ENCODE data around the gene SHISAL1. TPM values are rescaled to one million over a fixed set of nuclear protein-coding genes. Genes with fewer than 3 reads are reported as not detected.

The SHISAL1 gene
- total RNA-seq, 1 donor from 2014 or later = 3.2 TPM

GRCh38 chr22:44212936-44213335 lies 99.8 kb downstream of the SHISAL1 start:
- Mint-ChIP-seq H3K4me1 (ENCODE audit: low read depth, unreplicated experiment) (peaks cover 20% of the 10 kb centered on the region), H3K36me3 (ENCODE audit: unreplicated experiment) (peaks cover 5% of the 10 kb centered on the region), H3K27ac (ENCODE audit: unreplicated experiment) (no peak overlapping the region), H3K4me3 (ENCODE audit: unreplicated experiment) (no peak overlapping the region), H3K9me3 (ENCODE audit: unreplicated experiment) (peaks cover 3% of the 10 kb centered on the region), H3K27me3 (ENCODE audit: unreplicated experiment) (peaks cover 6% of the 10 kb centered on the region)
- TF ChIP-seq CTCF (IDR thresholded peaks at IDR 0.05; ENCODE audit: partially characterized antibody, unreplicated experiment) = no peak
- DNase-seq = no peak

- H3K27ac Mint-ChIP-seq (ENCODE audit: unreplicated experiment) = peak overlapping the region; percentile 36
- peaks cover 20% of the 10 kb centered on the region for H3K4me1 Mint-ChIP-seq (ENCODE audit: low read depth, unreplicated experiment)
- H3K36me3 Mint-ChIP-seq (ENCODE audit: unreplicated experiment) = peaks cover 5% of the 10 kb centered on the region
- H3K4me3 Mint-ChIP-seq (ENCODE audit: unreplicated experiment) = peak overlapping the region; percentile 2
- no peak for TF ChIP-seq CTCF (IDR thresholded peaks at IDR 0.05; ENCODE audit: partially characterized antibody, unreplicated experiment)
- H3K27me3 Mint-ChIP-seq (ENCODE audit: unreplicated experiment) = peaks cover 7% of the 10 kb centered on the region
- H3K9me3 Mint-ChIP-seq (ENCODE audit: unreplicated experiment) = peaks cover 3% of the 10 kb centered on the region
- no peak for DNase-seq
These were observed 100.5 kb downstream of the SHISAL1 start for GRCh38 chr22:44211946-44212930.

- H3K27ac Mint-ChIP-seq (ENCODE audit: unreplicated experiment) = peak overlapping the region; percentile 36
- no peak for DNase-seq
- peaks cover 16% of the 10 kb centered on the region for H3K4me1 Mint-ChIP-seq (ENCODE audit: low read depth, unreplicated experiment)
- no peak for TF ChIP-seq CTCF (IDR thresholded peaks at IDR 0.05; ENCODE audit: partially characterized antibody, unreplicated experiment)
- H3K9me3 Mint-ChIP-seq (ENCODE audit: unreplicated experiment) = peaks cover 3% of the 10 kb centered on the region
- H3K27me3 Mint-ChIP-seq (ENCODE audit: unreplicated experiment) = peaks cover 7% of the 10 kb centered on the region
- H3K36me3 Mint-ChIP-seq (ENCODE audit: unreplicated experiment) = peaks cover 5% of the 10 kb centered on the region
- no peak overlapping the region for H3K4me3 Mint-ChIP-seq (ENCODE audit: unreplicated experiment)
These were observed 101.3 kb downstream of the SHISAL1 start for GRCh38 chr22:44211256-44211945.

DNA sequence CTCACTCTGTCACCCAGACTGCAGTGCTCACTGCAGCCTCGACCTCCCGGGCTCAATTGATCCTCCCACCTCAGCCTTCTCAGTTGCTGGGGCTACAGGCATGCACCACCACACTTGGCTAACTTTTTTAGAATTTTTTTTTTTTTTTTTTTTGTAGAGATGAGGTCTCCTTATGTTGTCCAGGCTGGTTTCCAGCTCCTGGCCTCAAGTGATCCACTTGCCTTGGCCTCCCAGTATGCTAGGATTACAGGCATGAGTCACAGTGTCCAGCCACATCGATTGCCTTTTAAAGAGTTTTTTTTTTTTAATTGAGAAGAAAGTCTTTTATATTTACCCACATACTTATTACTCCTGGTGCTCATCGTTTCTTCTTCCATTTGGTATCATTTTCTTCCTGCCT lies 102.0 kb downstream of the SHISAL1 start:
- no peak for TF ChIP-seq CTCF (IDR thresholded peaks at IDR 0.05; ENCODE audit: partially characterized antibody, unreplicated experiment)
- H3K4me3 Mint-ChIP-seq (ENCODE audit: unreplicated experiment) = no peak overlapping the region
- H3K27ac Mint-ChIP-seq (ENCODE audit: unreplicated experiment) = no peak overlapping the region
- H3K27me3 Mint-ChIP-seq (ENCODE audit: unreplicated experiment) = peaks cover 7% of the 10 kb centered on the region
- peaks cover 5% of the 10 kb centered on the region for H3K36me3 Mint-ChIP-seq (ENCODE audit: unreplicated experiment)
- H3K4me1 Mint-ChIP-seq (ENCODE audit: low read depth, unreplicated experiment) = peaks cover 13% of the 10 kb centered on the region
- DNase-seq = no peak
- H3K9me3 Mint-ChIP-seq (ENCODE audit: unreplicated experiment) = peaks cover 3% of the 10 kb centered on the region

All from glutamatergic neuron (in vitro differentiated cells).